Gastrocnemius medialis (tissue), 4 donors: ENCODE measurements around the gene ACY1. TPM values are rescaled to one million over a fixed set of nuclear protein-coding genes. Genes with fewer than 3 reads are reported as not detected.

Experiments
- ATAC-seq, 2 donors: fragments of 150-250 bp; one replicate each; pipeline ENCODE4 v1.9.1; 2016
- DNase-seq, 2 donors: peaks; one replicate each; pipeline ENCODE4 v3.0.0-alpha.2; 2019
- H3K27ac ChIP-seq, 4 donors: fragments of 200-600 bp; sonication (generic); 1 replicate in 1 of 4; 2 replicates in 3 of 4; pipeline ENCODE4 v1.5.1; 2016 to 2018; ENCODE audit warnings: mild to moderate bottlenecking in 2 of 4, moderate library complexity in 1 of 4
- H3K27me3 ChIP-seq, 3 donors: fragments of 200-600 bp; sonication (generic) in 2 of 3; 1 replicate in 1 of 3; 2 replicates in 2 of 3; pipeline versions ENCODE4 v1.5.1 to v1.6.0; 2016 to 2019; ENCODE audit warnings: mild to moderate bottlenecking in 1 of 3, moderate library complexity in 1 of 3
- H3K36me3 ChIP-seq, 2 donors: fragments of 200-600 bp; sonication (generic) in 1 of 2; one replicate each; pipeline ENCODE4 v1.5.1; 2017 to 2018
- H3K4me1 ChIP-seq, 2 donors: fragments of 200-600 bp; sonication (generic) in 1 of 2; one replicate each; pipeline ENCODE4 v1.5.1; 2016 to 2017; ENCODE audit warnings: mild to moderate bottlenecking in 2 of 2
- H3K4me3 ChIP-seq, 4 donors: fragments of 200-600 bp; sonication (generic) in 3 of 4; 1 replicate in 1 of 4; 2 replicates in 3 of 4; pipeline ENCODE4 v1.5.1; 2016 to 2019; ENCODE audit warnings: mild to moderate bottlenecking in 2 of 4
- H3K9me3 ChIP-seq, 3 donors: fragments of 200-600 bp; sonication (generic) in 2 of 3; 1 replicate in 1 of 3; 2 replicates in 2 of 3; pipeline ENCODE4 v1.5.1; 2016 to 2019
- CTCF ChIP-seq, 5 experiments: fragments of 450-650 bp in 3 of 5; fragments of 200-600 bp in 2 of 5; sonication (generic) in 2 of 5; IDR thresholded peaks in 4 of 5; conservative IDR thresholded peaks in 1 of 5; 1 replicate in 4 of 5; 2 replicates in 1 of 5; pipeline ENCODE4 v1.5.1; 2016 to 2019; ENCODE audit warnings: antibody characterized with exemption in 5 of 5, mild to moderate bottlenecking in 3 of 5, moderate library complexity in 3 of 5
- POLR2A ChIP-seq, 2 donors: fragments of 450-650 bp; IDR thresholded peaks; one replicate each; pipeline ENCODE4 v1.6.1; 2017; ENCODE audit warnings: antibody characterized with exemption in 2 of 2, mild to moderate bottlenecking in 2 of 2, moderate library complexity in 2 of 2
- in situ Hi-C, 4 donors: fragments of 200-750 bp; cut with MboI; loops; one replicate each; pipeline versions ENCODE4 v1.15.0 to v1.8.0; 2017; ENCODE audit warnings: low sequenced_read_pairs in 4 of 4
- intact Hi-C: fragments of 100-400 bp; cut with DNase I; formaldehyde crosslinking; loops from one replicate; pipeline ENCODE4 v1.15.1; 2023; ENCODE audit warnings: low total_unique reads
- total RNA-seq, 4 donors: library from RNA; depleted of rRNA; stranded (reverse); fragments of >200 nt; gene quantifications; one replicate each; pipeline versions ENCODE4 v1.1.0 to v1.2.3, GENCODE V29; 2016

ACY1 gene
- total RNA-seq, 4 donors from 2014 or later = 33.5 to 79.3 (median 43.2) TPM

GRCh38 chr3:51968170-51968775 lies 15.1 kb upstream of the ACY1 start:
- in situ Hi-C loops = no loop called here
- no peak for TF ChIP-seq CTCF (IDR thresholded peaks at IDR 0.05 in 4 of 5, conservative IDR thresholded peaks at IDR 0.05 in 1 of 5)
- no peak for TF ChIP-seq POLR2A (IDR thresholded peaks at IDR 0.05)
- intact Hi-C loops = loop anchor here (5.0 kb wide), 1 partner anchor 1194 kb away; the partner anchor contains the start of gene PRKCD

GRCh38 chr3:51968883-51969678 lies 14.3 kb upstream of the ACY1 start:
- H3K36me3 ChIP-seq = no peaks in the 10 kb centered on the region
- no peak overlapping the region for H3K4me3 ChIP-seq
- DNase-seq (no peak), ATAC-seq (no peak)
- intact Hi-C loops = loop anchor here (5.0 kb wide), 1 partner anchor 1193 kb away; the partner anchor contains the start of gene PRKCD
- no peaks in the 10 kb centered on the region for H3K9me3 ChIP-seq
- in situ Hi-C loops = no loop called here
- peak overlapping the region; percentile 90 to 100 (median 94) for H3K27ac ChIP-seq
- no peaks in the 10 kb centered on the region for H3K27me3 ChIP-seq
- peaks cover 47 to 48% of the 10 kb centered on the region in 2 donors for H3K4me1 ChIP-seq
- TF ChIP-seq CTCF (IDR thresholded peaks at IDR 0.05 in 4 of 5, conservative IDR thresholded peaks at IDR 0.05 in 1 of 5) (no peak), POLR2A (IDR thresholded peaks at IDR 0.05) (no peak)

More at GRCh38 chr3:51968170-51968775, 15.1 kb upstream of the ACY1 start:
- H3K27ac ChIP-seq = peak overlapping the region; percentile 90 to 100 (median 94)
- H3K36me3 ChIP-seq = no peaks in the 10 kb centered on the region
- no peaks in the 10 kb centered on the region for H3K9me3 ChIP-seq
- ATAC-seq (no peak), DNase-seq (no peak)
- peak overlapping the region; percentile 51 to 85 (median 78) for H3K4me3 ChIP-seq
- H3K27me3 ChIP-seq = no peaks in the 10 kb centered on the region
- peaks cover 48 to 52% of the 10 kb centered on the region in 2 donors for H3K4me1 ChIP-seq

- Histone ChIP-seq H3K27me3 (no peaks in the 10 kb centered on the region), H3K27ac (peak overlapping the region; percentile 44 to 100 (median 56)), H3K9me3 (no peaks in the 10 kb centered on the region), H3K4me3 (no peak overlapping the region), H3K36me3 (no peaks in the 10 kb centered on the region), H3K4me1 (peaks cover 45 to 48% of the 10 kb centered on the region in 2 donors)
- ATAC-seq (no peak), DNase-seq (no peak)
- in situ Hi-C loops = no loop called here
- TF ChIP-seq POLR2A (IDR thresholded peaks at IDR 0.05) (no peak), CTCF (IDR thresholded peaks at IDR 0.05 in 4 of 5, conservative IDR thresholded peaks at IDR 0.05 in 1 of 5) (no peak)
- intact Hi-C loops = loop anchor here (5.0 kb wide), 2 partner anchors 1192 to 1388 kb away; partner anchors contain the start of gene PRKCD
Measured at GRCh38 chr3:51969841-51970240, 13.5 kb upstream of the ACY1 start.

GRCh38 chr3:51970606-51971300 lies 12.6 kb upstream of the ACY1 start:
- intact Hi-C loops = loop anchor here (5.0 kb wide), 1 partner anchor 1388 kb away; no protein-coding TSS in a partner anchor
- in situ Hi-C loops = no loop called here
- no peak overlapping the region for H3K4me3 ChIP-seq
- H3K27ac ChIP-seq = peak overlapping the region; percentile 44 to 100 (median 56)
- H3K4me1 ChIP-seq = peaks cover 39 to 42% of the 10 kb centered on the region in 2 donors
- no peak for TF ChIP-seq POLR2A (IDR thresholded peaks at IDR 0.05)
- ATAC-seq (no peak), DNase-seq (peak in 1 of 2 donors; percentile 58)
- no peaks in the 10 kb centered on the region for H3K27me3 ChIP-seq
- H3K9me3 ChIP-seq = no peaks in the 10 kb centered on the region
- no peaks in the 10 kb centered on the region for H3K36me3 ChIP-seq
